NB4 (cell line): Measurements from ENCODE around the gene SHC2.

Experiments
- DNase-seq: peaks from one replicate; pipeline ENCODE4 v3.0.0; 2010; ENCODE audit warnings: low read depth
- H3K4me3 ChIP-seq: one replicate; pipeline ENCODE4 v1.5.1; 2011; ENCODE audit warnings: mild to moderate bottlenecking, low read depth, low read length, moderate library complexity
- CTCF ChIP-seq: IDR thresholded peaks from one replicate; pipeline ENCODE4 v1.5.1; 2012; ENCODE audit warnings: low read depth, low read length
- MAX ChIP-seq: IDR thresholded peaks from 2 replicates; pipeline ENCODE4 v1.6.1; 2011; ENCODE audit warnings: low read depth, low read length
- MYC ChIP-seq: IDR thresholded peaks from 2 replicates; pipeline ENCODE4 v1.6.1; 2011; ENCODE audit warnings: low read depth, low read length
- POLR2A ChIP-seq: IDR thresholded peaks from 2 replicates; pipeline ENCODE4 v1.6.1; 2011; ENCODE audit warnings: mild to moderate bottlenecking; ENCODE audit not compliant: insufficient read length; ENCODE audit errors: extremely low read depth

SHC2 gene

DNA sequence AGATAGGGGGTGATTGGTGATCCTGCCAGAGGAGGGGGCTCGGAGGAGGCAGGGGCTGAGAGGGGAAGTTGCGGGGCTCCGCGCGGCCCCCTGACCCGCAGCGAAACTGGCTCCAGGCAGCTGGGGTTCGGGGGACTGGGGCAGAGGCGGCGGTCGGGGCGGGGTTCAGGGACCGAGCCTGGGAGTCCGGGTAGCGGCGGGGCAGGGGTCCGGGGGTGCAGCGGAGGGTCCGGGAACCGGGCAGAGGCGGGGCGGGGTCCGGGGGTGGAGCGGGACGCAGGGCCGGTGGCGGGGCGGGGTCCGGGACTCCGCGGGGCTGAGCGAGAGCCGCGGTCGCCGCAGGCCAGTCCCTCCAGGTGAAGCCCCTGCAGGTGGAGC lies 36.6 kb upstream of the SHC2 start:
- no peak for DNase-seq
- H3K4me3 ChIP-seq = no peak overlapping the region
- TF ChIP-seq CTCF = no peak
- TF ChIP-seq POLR2A = no peak
- TF ChIP-seq MAX = no peak

GRCh38 chr19:496986-497385 lies 36.2 kb upstream of the SHC2 start:
- TF ChIP-seq CTCF = no peak
- no peak overlapping the region for H3K4me3 ChIP-seq

DNA sequence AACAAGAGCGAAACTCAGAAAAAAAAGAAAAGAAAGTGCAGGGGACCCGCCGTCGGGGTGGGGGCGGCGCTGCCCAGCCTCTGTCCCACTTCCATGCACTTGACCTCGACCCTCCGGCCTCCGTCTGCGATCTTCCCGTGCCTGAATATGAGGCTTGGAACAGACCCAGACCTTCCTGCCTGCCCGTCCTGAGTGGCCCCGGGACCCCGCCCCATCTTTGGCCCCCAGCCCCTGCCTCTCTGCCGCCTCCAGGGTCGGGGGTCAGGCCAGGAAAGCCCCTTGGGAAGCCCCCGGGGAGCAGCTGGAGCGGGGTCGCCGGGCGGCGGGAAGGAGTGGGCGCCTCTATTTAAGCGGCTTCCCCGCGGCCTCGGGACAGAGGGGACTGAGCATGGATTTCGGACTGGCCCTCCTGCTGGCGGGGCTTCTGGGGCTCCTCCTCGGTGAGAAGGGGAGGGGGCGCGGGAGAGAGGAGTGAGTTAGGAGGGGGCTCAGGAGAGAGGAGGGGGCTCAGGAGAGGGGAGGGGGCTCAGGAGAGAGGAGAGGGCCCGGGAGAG lies 35.4 kb upstream of the SHC2 start, which contains the start of gene MADCAM1:
MADCAM1 (plus strand) TSS at position 375 of the 554 bp plus-strand sequence; CDS start at position 389, 14 bp downstream.
- no peak for DNase-seq
- H3K4me3 ChIP-seq = no peak within 1 kb of the TSS
- TF ChIP-seq CTCF (no peak), POLR2A (no peak), MAX (no peak), MYC (no peak)

More at GRCh38 chr19:496986-497385, 36.2 kb upstream of the SHC2 start:
- no peak for DNase-seq

GRCh38 chr19:495402-496111 lies 34.7 kb upstream of the SHC2 start:
- H3K4me3 ChIP-seq = no peak overlapping the region
- TF ChIP-seq CTCF = peak; percentile 45
- TF ChIP-seq MAX = no peak
- DNase-seq = peak; percentile 54

- TF ChIP-seq MYC = no peak
- no peak for TF ChIP-seq POLR2A
- TF ChIP-seq MAX = no peak
- no peak for TF ChIP-seq CTCF
- H3K4me3 ChIP-seq = no peak overlapping the region
- DNase-seq = no peak
Measured at GRCh38 chr19:495081-495401, 34.2 kb upstream of the SHC2 start.
